Kidney capillary endothelial cell (primary cell): ENCODE measurements around the gene MAST2.

Experiments
- DNase-seq: peaks from one replicate; pipeline ENCODE4 v3.0.0-alpha.2; 2018; ENCODE audit warnings: low spot score

Gene MAST2

GRCh38 chr1:45803299-45803780 lies at the start of gene MAST2:
Gene MAST2, plus strand, starts transcription at chr1:45803612. Its CDS starts 284 bp downstream, at chr1:45803896.
- DNase-seq, result peak; percentile 86

GRCh38 chr1:45755697-45756096 lies 47.7 kb upstream of the MAST2 start:
- no peak for DNase-seq

GRCh38 chr1:45762291-45762690 lies 41.1 kb upstream of the MAST2 start:
- no peak for DNase-seq

- no peak for DNase-seq
Observed at GRCh38 chr1:45765999-45766792, 37.2 kb upstream of the MAST2 start.

- no peak for DNase-seq
Observed at GRCh38 chr1:45767035-45767434, 36.4 kb upstream of the MAST2 start.

GRCh38 chr1:45769261-45769932 lies 34.0 kb upstream of the MAST2 start:
- no peak for DNase-seq

- no peak for DNase-seq
Observed at GRCh38 chr1:45772971-45773370, 30.4 kb upstream of the MAST2 start.

- no peak for DNase-seq
Observed at GRCh38 chr1:45775794-45776193, 27.6 kb upstream of the MAST2 start.

- no peak for DNase-seq
Observed at GRCh38 chr1:45785583-45785982, 17.8 kb upstream of the MAST2 start.

GRCh38 chr1:45787905-45788304 lies 15.5 kb upstream of the MAST2 start:
- DNase-seq, result no peak

GRCh38 chr1:45789601-45790000 lies 13.8 kb upstream of the MAST2 start:
- DNase-seq, result no peak

GRCh38 chr1:45792744-45793143 lies 10.7 kb upstream of the MAST2 start:
- DNase-seq, result no peak

GRCh38 chr1:45793942-45794604 lies 9.3 kb upstream of the MAST2 start:
- DNase-seq, result no peak

GRCh38 chr1:45796381-45796780 lies 7.0 kb upstream of the MAST2 start:
- no peak for DNase-seq

GRCh38 chr1:45796946-45797345 lies 6.5 kb upstream of the MAST2 start:
- no peak for DNase-seq

- DNase-seq, result no peak
Observed at GRCh38 chr1:45800899-45801298, 2.5 kb upstream of the MAST2 start.

- DNase-seq, result peak; percentile 94
Observed at GRCh38 chr1:45802343-45803298, 791 bp upstream of the MAST2 start.

- peak; percentile 21 for DNase-seq
Observed at GRCh38 chr1:45803781-45804668, 613 bp downstream of the MAST2 start.

GRCh38 chr1:45804669-45804969 lies 1.2 kb downstream of the MAST2 start:
- DNase-seq, result no peak

GRCh38 chr1:45806129-45806528 lies 2.7 kb downstream of the MAST2 start:
- no peak for DNase-seq

GRCh38 chr1:45809761-45810160 lies 6.3 kb downstream of the MAST2 start:
- no peak for DNase-seq
